ENCODE data around the gene NDUFS1. TPM values are rescaled to one million over a fixed set of nuclear protein-coding genes. Genes with fewer than 3 reads are reported as not detected.

The NDUFS1 gene
- total and polyA plus RNA-seq, 2 of the 8 experiments (the other 6 are each of a cell fraction or from before 2014, with no cell fraction given) = 42.1 to 97.0 TPM

DNA sequence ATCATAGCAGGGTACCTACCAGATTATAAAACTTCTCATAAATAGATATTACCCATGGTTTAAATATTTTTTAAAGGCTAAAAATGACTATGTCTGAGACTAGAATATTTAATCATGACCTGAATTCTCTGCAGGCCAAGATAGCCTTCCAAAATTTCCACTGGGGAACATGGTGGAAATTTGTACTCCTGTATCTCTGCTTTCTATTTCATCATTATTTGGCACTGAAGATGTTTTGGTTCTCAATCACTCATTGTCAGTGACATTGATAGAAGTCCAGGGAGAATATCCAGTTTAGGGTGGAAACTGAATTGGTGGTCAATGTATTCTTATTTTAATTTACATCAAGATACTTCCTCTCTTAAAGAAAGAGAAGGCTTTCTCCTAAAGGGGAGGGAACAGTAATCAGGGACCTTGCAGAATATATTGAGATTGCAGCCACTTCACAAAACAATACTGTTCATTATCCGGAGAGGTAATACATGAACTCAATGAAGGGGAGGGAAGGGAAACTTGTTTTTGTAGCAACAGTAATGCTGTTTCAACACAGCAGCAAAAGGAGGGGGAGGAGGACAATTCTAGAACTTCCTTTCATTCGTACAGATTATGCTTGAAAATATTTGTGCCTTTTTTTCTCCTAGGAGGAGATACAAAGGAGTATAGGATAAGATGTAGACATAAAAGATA is 34.6 kb upstream of the NDUFS1 start:
- no peak overlapping the region for H2AFZ ChIP-seq (ENCODE audit: low read length)
- no peak overlapping the region for H3K4me3 ChIP-seq (ENCODE audit: extremely low read depth in 1 of 4, insufficient read depth in 2 of 4, low read depth in 3 of 4, low read length in 4 of 4)
- ChIA-PET CTCF (ENCODE audit: partially characterized antibody) (no interaction called here), POLR2A (ENCODE audit: partially characterized antibody) (no interaction called here)
- no peak overlapping the region for H4K8ac ChIP-seq (ENCODE audit: extremely low read depth, insufficient read depth, low read length)
- no peak overlapping the region for H2BK5ac ChIP-seq (ENCODE audit: low read depth, low read length)
- no peak overlapping the region for H3K18ac ChIP-seq (ENCODE audit: extremely low read depth, low read length)
- no peak overlapping the region for H4K91ac ChIP-seq (replicated peaks; ENCODE audit: insufficient read length, low read length)
- H3K56ac ChIP-seq (replicated peaks; ENCODE audit: insufficient read length, low read depth, low read length) = no peak overlapping the region
- no peaks in the 10 kb centered on the region for H3K79me2 ChIP-seq (ENCODE audit: control insufficient read depth in 1 of 2, insufficient read depth in 2 of 2, low read length in 2 of 2)
- H4K20me1 ChIP-seq (replicated peaks in 1 of 2; ENCODE audit: control insufficient read depth in 1 of 2, insufficient read depth in 2 of 2, low read length in 2 of 2) = no peaks in the 10 kb centered on the region
- no peak for DNase-seq (ENCODE audit: low read depth in 1 of 2, low spot score in 2 of 2)
- H3K4ac ChIP-seq (replicated peaks; ENCODE audit: insufficient read length, low read depth, low read length) = no peak overlapping the region
- H3K9ac ChIP-seq (replicated peaks in 1 of 4; ENCODE audit: extremely low read depth in 1 of 4, low read depth in 3 of 4, low read length in 3 of 4) = no peak overlapping the region
- no peak overlapping the region for H2BK120ac ChIP-seq (replicated peaks; ENCODE audit: low read depth, low read length)
- no peak overlapping the region for H2BK15ac ChIP-seq (ENCODE audit: low read length)
- H3K23me2 ChIP-seq (ENCODE audit: low read depth, low read length) = no peaks in the 10 kb centered on the region
- no peaks in the 10 kb centered on the region for H3K9me3 ChIP-seq (ENCODE audit: insufficient read depth in 2 of 2, low read depth in 1 of 2, low read length in 1 of 2)
- no peak overlapping the region for H3K27ac ChIP-seq (ENCODE audit: low read depth, low read length)
- H2BK20ac ChIP-seq (ENCODE audit: low read length) = no peak overlapping the region
- no peak overlapping the region for H4K5ac ChIP-seq (ENCODE audit: insufficient read length, low read depth, low read length)
- no peak overlapping the region for H3K4me2 ChIP-seq (ENCODE audit: insufficient read depth in 1 of 2, low read depth in 2 of 2, low read length in 2 of 2)
- H3K36me3 ChIP-seq (ENCODE audit: control insufficient read depth in 2 of 4, insufficient read depth in 4 of 4, low read length in 3 of 4) = no peaks in the 10 kb centered on the region
- TF ChIP-seq GTF2F1 (IDR thresholded peaks at IDR 0.05; ENCODE audit: borderline replicate concordance, low read depth, low read length) (no peak), NRF1 (IDR thresholded peaks at IDR 0.05; ENCODE audit: low read depth, low read length) (no peak), GABPA (IDR thresholded peaks at IDR 0.05; ENCODE audit: borderline replicate concordance, insufficient read depth, low read length) (no peak), EZH2 (IDR thresholded peaks at IDR 0.05; ENCODE audit: low read depth, low read length, severe bottlenecking) (no peak), BACH1 (IDR thresholded peaks at IDR 0.05; ENCODE audit: low read length) (no peak), SAP30 (IDR thresholded peaks at IDR 0.05; ENCODE audit: insufficient read depth, insufficient replicate concordance, low read length) (no peak), BRCA1 (IDR thresholded peaks at IDR 0.05; ENCODE audit: low read depth, low read length) (no peak), MAX (IDR thresholded peaks at IDR 0.05) (no peak), BCL11A (IDR thresholded peaks at IDR 0.05; ENCODE audit: low read depth in 2 of 2, low read length in 2 of 2) (no peak)
- no peaks in the 10 kb centered on the region for H3K79me1 ChIP-seq (ENCODE audit: low read depth, low read length)
- no peak overlapping the region for H3K23ac ChIP-seq (ENCODE audit: insufficient read length)
- H2AK5ac ChIP-seq (ENCODE audit: low read depth, low read length) = no peak overlapping the region
- peak; percentile 52 for FAIRE-seq
- H2BK12ac ChIP-seq (ENCODE audit: low read depth, low read length) = no peak overlapping the region
- WGBS, 2 experiments (ENCODE audit: extremely low coverage in 1 of 2, insufficient coverage in 1 of 2, insufficient read length in 1 of 2, insufficient replicate concordance in 2 of 2, low coverage in 1 of 2, low lambda C conversion rate in 2 of 2, missing lambda C conversion rate in 1 of 2) = 95% methylated on average over 2 of the region's 2 CpGs; no CpG with 5 or more reads in 1 of the 2 experiments
- no peak overlapping the region for H3K14ac ChIP-seq (ENCODE audit: insufficient read length)
- no peaks in the 10 kb centered on the region for H3K27me3 ChIP-seq (replicated peaks in 1 of 4; ENCODE audit: control insufficient read depth in 3 of 4, extremely low read depth in 1 of 4, insufficient read depth in 3 of 4, low read length in 3 of 4)
- no peaks in the 10 kb centered on the region for H3K4me1 ChIP-seq (replicated peaks in 1 of 4; ENCODE audit: control insufficient read depth in 3 of 4, insufficient read depth in 4 of 4, low read length in 3 of 4)

Measured in H1 (cell line).